ENCODE data around the gene ITPR3. TPM values are rescaled to one million over a fixed set of nuclear protein-coding genes. Genes with fewer than 3 reads are reported as not detected.

Gene ITPR3
- total RNA-seq, 1 experiment from 2014 or later: 103 TPM

- peak overlapping the region; percentile 46 for H3K4me2 ChIP-seq (ENCODE audit: low read length)
- no peaks in the 10 kb centered on the region for H3K27me3 ChIP-seq (ENCODE audit: insufficient read depth, low read length)
- no peak overlapping the region for H3K27ac ChIP-seq (ENCODE audit: low read depth, low read length)
- H3K36me3 ChIP-seq (ENCODE audit: control insufficient read depth in 1 of 2, insufficient read depth in 2 of 2, low read length in 2 of 2): no peaks in the 10 kb centered on the region
- H3K9ac ChIP-seq (ENCODE audit: low read length): no peak overlapping the region
- TF ChIP-seq POLR2AphosphoS5 (IDR thresholded peaks at IDR 0.05; ENCODE audit: low read depth, low read length): no peak
- TF ChIP-seq, protein P1, sequence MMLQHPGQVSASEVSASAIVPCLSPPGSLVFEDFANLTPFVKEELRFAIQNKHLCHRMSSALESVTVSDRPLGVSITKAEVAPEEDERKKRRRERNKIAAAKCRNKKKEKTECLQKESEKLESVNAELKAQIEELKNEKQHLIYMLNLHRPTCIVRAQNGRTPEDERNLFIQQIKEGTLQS (IDR thresholded peaks at IDR 0.05): no peak
- intact Hi-C loops (cut with micrococcal nuclease): loop anchor here (5.0 to 10.0 kb wide), 3 partner anchors 36 to 569 kb away; partner anchors contain the start of gene ITPR3
- no peak overlapping the region for H2AFZ ChIP-seq (ENCODE audit: low read depth, low read length, poor library complexity, severe bottlenecking)
- POLR2A ChIA-PET: no interaction called here
- no peaks in the 10 kb centered on the region for H3K79me2 ChIP-seq (ENCODE audit: insufficient read depth, low read length)
- ATAC-seq: no peak
- CTCF ChIA-PET: interaction anchor here (1.3 kb wide), 1 partner anchor 48 kb away, joined by 3 read pairs; no protein-coding TSS in a partner anchor
- no TSS peak for BruUV-seq (replicated peaks)
- no peaks in the 10 kb centered on the region for H4K20me1 ChIP-seq (ENCODE audit: insufficient read depth)
- H3K9me2 ChIP-seq (ENCODE audit: insufficient read depth): no peaks in the 10 kb centered on the region
- H3K4me3 ChIP-seq (replicated peaks in 1 of 2; ENCODE audit: low read depth in 1 of 2, low read length in 2 of 2): no peak overlapping the region
- no peaks in the 10 kb centered on the region for H3K9me3 ChIP-seq (ENCODE audit: control insufficient read depth in 1 of 2, insufficient read depth in 1 of 2, low read depth in 1 of 2, low read length in 2 of 2)
- DNase-seq (ENCODE audit: low read depth, low spot score): no peak
- RAD21 ChIA-PET (ENCODE audit: low non-redundant PET in 1 of 2, low total read pairs in 2 of 2, uncharacterized antibody in 2 of 2, unreplicated experiment in 2 of 2): no interaction called here
- H3K4me1 ChIP-seq (ENCODE audit: control insufficient read depth in 1 of 2, insufficient read depth in 2 of 2, low read length in 2 of 2): peaks cover 21 to 53% of the 10 kb centered on the region in 2 experiments
Measured at GRCh38 chr6:33586108-33586640, 34.9 kb upstream of the ITPR3 start.

GRCh38 chr6:33587529-33587928 lies 33.6 kb upstream of the ITPR3 start:
- Histone ChIP-seq H4K20me1 (ENCODE audit: insufficient read depth) (no peaks in the 10 kb centered on the region), H3K9me2 (ENCODE audit: insufficient read depth) (no peaks in the 10 kb centered on the region), H3K79me2 (ENCODE audit: insufficient read depth, low read length) (no peaks in the 10 kb centered on the region), H3K4me3 (replicated peaks in 1 of 2; ENCODE audit: low read depth in 1 of 2, low read length in 2 of 2) (no peak overlapping the region), H3K9ac (ENCODE audit: low read length) (no peak overlapping the region), H3K36me3 (ENCODE audit: control insufficient read depth in 1 of 2, insufficient read depth in 2 of 2, low read length in 2 of 2) (no peaks in the 10 kb centered on the region), H3K9me3 (ENCODE audit: control insufficient read depth in 1 of 2, insufficient read depth in 1 of 2, low read depth in 1 of 2, low read length in 2 of 2) (no peaks in the 10 kb centered on the region), H3K27ac (ENCODE audit: low read depth, low read length) (no peak overlapping the region), H3K27me3 (ENCODE audit: insufficient read depth, low read length) (no peaks in the 10 kb centered on the region), H3K4me2 (ENCODE audit: low read length) (no peak overlapping the region), H3K4me1 (ENCODE audit: control insufficient read depth in 1 of 2, insufficient read depth in 2 of 2, low read length in 2 of 2) (peaks cover 26 to 66% of the 10 kb centered on the region in 2 experiments), H2AFZ (ENCODE audit: low read depth, low read length, poor library complexity, severe bottlenecking) (no peak overlapping the region)
- intact Hi-C loops (cut with micrococcal nuclease): loop anchor here (5.0 to 10.0 kb wide), 3 partner anchors 35 to 567 kb away; partner anchors contain the start of gene ITPR3
- ATAC-seq (no peak), DNase-seq (ENCODE audit: low read depth, low spot score) (no peak)
- RAD21 ChIA-PET (ENCODE audit: low non-redundant PET in 1 of 2, low total read pairs in 2 of 2, uncharacterized antibody in 2 of 2, unreplicated experiment in 2 of 2): no interaction called here
- TF ChIP-seq SP1 (IDR thresholded peaks at IDR 0.05; ENCODE audit: low read depth): no peak
- TF ChIP-seq SRF (IDR thresholded peaks at IDR 0.05; ENCODE audit: low read depth): no peak
- no peak for TF ChIP-seq ZFX (IDR thresholded peaks at IDR 0.05)
- no peak for TF ChIP-seq JUND (IDR thresholded peaks at IDR 0.05)
- no peak for TF ChIP-seq SIN3A (IDR thresholded peaks at IDR 0.05; ENCODE audit: low read depth)
- TF ChIP-seq, protein P1 (IDR thresholded peaks at IDR 0.05): no peak
- TF ChIP-seq ZNF274 (IDR thresholded peaks at IDR 0.05; ENCODE audit: low read depth, low read length): no peak
- no peak for TF ChIP-seq CBX3 (IDR thresholded peaks at IDR 0.05; ENCODE audit: low read depth)
- no peak for TF ChIP-seq CTCF (IDR thresholded peaks at IDR 0.05 in 2 of 3, conservative IDR thresholded peaks at IDR 0.05 in 1 of 3; ENCODE audit: borderline replicate concordance in 1 of 3, insufficient read depth in 1 of 3, low read depth in 2 of 3, low read length in 2 of 3)
- no peak for TF ChIP-seq EGR1 (IDR thresholded peaks at IDR 0.05; ENCODE audit: low read depth)
- no peak for TF ChIP-seq RAD21 (IDR thresholded peaks at IDR 0.05; ENCODE audit: low read depth)
- TF ChIP-seq ELF1 (IDR thresholded peaks at IDR 0.05; ENCODE audit: borderline replicate concordance, low read depth): no peak
- TF ChIP-seq TCF7L2 (IDR thresholded peaks at IDR 0.05; ENCODE audit: borderline replicate concordance, extremely low read depth, insufficient read depth, insufficient read length): no peak
- TF ChIP-seq POLR2AphosphoS5 (IDR thresholded peaks at IDR 0.05; ENCODE audit: low read depth, low read length): no peak
- TF ChIP-seq, protein P2, sequence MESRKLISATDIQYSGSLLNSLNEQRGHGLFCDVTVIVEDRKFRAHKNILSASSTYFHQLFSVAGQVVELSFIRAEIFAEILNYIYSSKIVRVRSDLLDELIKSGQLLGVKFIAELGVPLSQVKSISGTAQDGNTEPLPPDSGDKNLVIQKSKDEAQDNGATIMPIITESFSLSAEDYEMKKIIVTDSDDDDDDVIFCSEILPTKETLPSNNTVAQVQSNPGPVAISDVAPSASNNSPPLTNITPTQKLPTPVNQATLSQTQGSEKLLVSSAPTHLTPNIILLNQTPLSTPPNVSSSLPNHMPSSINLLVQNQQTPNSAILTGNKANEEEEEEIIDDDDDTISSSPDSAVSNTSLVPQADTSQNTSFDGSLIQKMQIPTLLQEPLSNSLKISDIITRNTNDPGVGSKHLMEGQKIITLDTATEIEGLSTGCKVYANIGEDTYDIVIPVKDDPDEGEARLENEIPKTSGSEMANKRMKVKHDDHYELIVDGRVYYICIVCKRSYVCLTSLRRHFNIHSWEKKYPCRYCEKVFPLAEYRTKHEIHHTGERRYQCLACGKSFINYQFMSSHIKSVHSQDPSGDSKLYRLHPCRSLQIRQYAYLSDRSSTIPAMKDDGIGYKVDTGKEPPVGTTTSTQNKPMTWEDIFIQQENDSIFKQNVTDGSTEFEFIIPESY (IDR thresholded peaks at IDR 0.05; ENCODE audit: extremely low read depth, insufficient replicate concordance, low read length): no peak
- no peak for TF ChIP-seq FOSL1 (IDR thresholded peaks at IDR 0.05; ENCODE audit: low read depth)
- BruUV-seq (replicated peaks): no TSS peak
- POLR2A ChIA-PET: no interaction called here
- CTCF ChIA-PET: no interaction called here
